HepG2 (cell line): ENCODE measurements around the gene FFAR2. TPM values are rescaled to one million over a fixed set of nuclear protein-coding genes. Genes with fewer than 3 reads are reported as not detected.
A peak's percentile ranks its signal among the peaks of the same experiment; 100 is the strongest.

Experiments
- ADNP ChIP-seq: sonication (generic); formaldehyde crosslinking; IDR thresholded peaks from 2 replicates; pipeline ENCODE4 v1.4.0; 2020; ENCODE audit warnings: missing genetic modification reagents
- ATF1 ChIP-seq: IDR thresholded peaks from 2 replicates; pipeline ENCODE4 v1.6.1; 2016; ENCODE audit warnings: mild to moderate bottlenecking, control low read depth
- FOXA3 ChIP-seq: IDR thresholded peaks from 2 replicates; pipeline ENCODE4 v1.6.1; 2016; ENCODE audit warnings: missing genetic modification reagents, missing compliant biosample characterization
- NR0B2 ChIP-seq: sonication (generic); formaldehyde crosslinking; IDR thresholded peaks from 2 replicates; pipeline ENCODE4 v1.4.0; 2020; ENCODE audit warnings: mild to moderate bottlenecking, missing genetic modification reagents
- TCF12 ChIP-seq, 2 experiments: fragments of 450-650 bp in 1 of 2; sonication (generic) in 1 of 2; formaldehyde crosslinking in 1 of 2; IDR thresholded peaks; 2 replicates each; pipeline versions ENCODE4 v1.6.1 to v1.8.0; 2017 to 2022; ENCODE audit warnings: antibody characterized with exemption in 1 of 2, mild to moderate bottlenecking in 1 of 2, missing genetic modification reagents in 1 of 2, moderate library complexity in 1 of 2
- ZFP91 ChIP-seq: sonication (generic); formaldehyde crosslinking; IDR thresholded peaks from 2 replicates; pipeline ENCODE4 v1.9.0; 2022; ENCODE audit warnings: missing genetic modification reagents, mild to moderate bottlenecking, borderline replicate concordance
- ZNF124 ChIP-seq: sonication (generic); formaldehyde crosslinking; IDR thresholded peaks from 2 replicates; pipeline ENCODE4 v1.4.0; 2020; ENCODE audit warnings: missing genetic modification reagents
- ZNF441 ChIP-seq: sonication (generic); formaldehyde crosslinking; IDR thresholded peaks from 2 replicates; pipeline ENCODE4 v1.7.0; 2021; ENCODE audit warnings: missing genetic modification reagents, borderline replicate concordance
- ZNF530 ChIP-seq: sonication (generic); formaldehyde crosslinking; IDR thresholded peaks from 2 replicates; pipeline ENCODE4 v1.5.0; 2020; ENCODE audit warnings: low read depth, mild to moderate bottlenecking, missing genetic modification reagents
- ZNF564 ChIP-seq: sonication (generic); formaldehyde crosslinking; IDR thresholded peaks from 2 replicates; pipeline ENCODE4 v1.8.1; 2023; ENCODE audit warnings: mild to moderate bottlenecking, missing genetic modification reagents
- ZNF713 ChIP-seq: sonication (generic); formaldehyde crosslinking; IDR thresholded peaks from 2 replicates; pipeline ENCODE4 v1.4.0; 2020; ENCODE audit warnings: mild to moderate bottlenecking, missing genetic modification reagents
- polyA plus RNA-seq, 8 experiments: library from polyadenylated mRNA; depleted of rRNA in 3 of 8; stranded (reverse) in 7 of 8; unstranded in 1 of 8; fragments of >200 nt; fragmentation: Illumina TruSeq in 4 of 8; extraction: Trizol in 4 of 8; gene quantifications; 2 replicates each; pipeline versions ENCODE4 v1.2.1 to v1.2.3, GENCODE V29; 2011 to 2016; ENCODE audit warnings: low read depth in 4 of 8, missing spikeins in 1 of 8, mixed read lengths in 1 of 8; ENCODE audit not compliant: insufficient read depth in 1 of 8
- total RNA-seq, 5 experiments: library from RNA; depleted of rRNA; stranded (reverse); fragments of >200 nt; fragmentation: Illumina TruSeq; extraction: Trizol; gene quantifications; 2 replicates each; pipeline ENCODE4 v1.2.3, GENCODE V29; 2016; ENCODE audit warnings: low read depth in 1 of 5
- TF ChIP-seq, protein P1 (sequence below): sonication (generic); formaldehyde crosslinking; IDR thresholded peaks from 2 replicates; pipeline ENCODE4 v1.8.1; 2023; ENCODE audit warnings: mild to moderate bottlenecking, moderate library complexity, missing genetic modification reagents
- TF ChIP-seq, protein P2 (sequence below): sonication (generic); IDR thresholded peaks from 2 replicates; pipeline ENCODE4 v1.6.1; 2016; ENCODE audit warnings: low read depth, borderline replicate concordance
- TF ChIP-seq, protein P3 (sequence below): sonication (generic); formaldehyde crosslinking; IDR thresholded peaks from 2 replicates; pipeline ENCODE4 v1.5.0; 2020; ENCODE audit warnings: missing genetic modification reagents
- TF ChIP-seq, protein P4 (sequence below): sonication (generic); formaldehyde crosslinking; IDR thresholded peaks from 2 replicates; pipeline ENCODE4 v1.5.0; 2020; ENCODE audit warnings: mild to moderate bottlenecking, missing genetic modification reagents, borderline replicate concordance

Gene FFAR2
- total and polyA plus RNA-seq, 2 of the 13 experiments (the other 11 are each of a cell fraction or from before 2014, with no cell fraction given) = 0.12 TPM; not detected in 1

- TF ChIP-seq, protein P1, sequence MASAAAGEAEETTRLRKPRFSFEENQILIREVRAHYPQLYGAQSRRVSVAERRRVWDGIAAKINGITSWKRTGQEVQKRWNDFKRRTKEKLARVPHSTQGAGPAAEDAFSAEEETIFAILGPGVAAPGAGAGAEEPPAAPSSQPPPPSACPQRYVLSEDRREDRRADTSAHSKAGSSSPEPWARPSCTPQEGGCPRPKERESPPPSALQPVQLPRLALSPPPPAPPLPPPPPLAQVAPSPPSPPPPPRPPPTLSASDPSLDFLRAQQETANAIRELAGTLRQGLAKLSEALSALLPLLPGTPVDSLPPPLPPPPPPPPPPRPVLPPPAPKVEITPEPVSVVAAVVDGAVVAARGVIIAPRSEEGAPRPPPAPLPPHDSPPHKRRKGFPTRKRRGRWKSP (CRISPR knock-in tag) = 0 out of 2 replicates have a peak, but pooled peaks have one; percentile 66
- TF ChIP-seq FOXA3 (CRISPR knock-in tag) (peak; percentile 90), ZNF530 (CRISPR knock-in tag) (no peak), ADNP (no peak), ZFP91 (CRISPR knock-in tag) (peak; percentile 42; the same call in 1 of the 2 replicates), ATF1 (CRISPR knock-in tag) (no peak), TCF12 (IDR thresholded peaks at IDR 0.05) (no peak), TCF12 (CRISPR knock-in tag; IDR thresholded peaks at IDR 0.05) (0 out of 2 replicates have a peak, but pooled peaks have one; percentile 44), NR0B2 (CRISPR knock-in tag) (no peak), ZNF564 (CRISPR knock-in tag) (peak; percentile 99), ZNF124 (CRISPR knock-in tag) (0 out of 2 replicates have a peak, but pooled peaks have one; percentile 30), ZNF713 (CRISPR knock-in tag) (no peak), ZNF441 (no peak)
- TF ChIP-seq, protein P2, sequence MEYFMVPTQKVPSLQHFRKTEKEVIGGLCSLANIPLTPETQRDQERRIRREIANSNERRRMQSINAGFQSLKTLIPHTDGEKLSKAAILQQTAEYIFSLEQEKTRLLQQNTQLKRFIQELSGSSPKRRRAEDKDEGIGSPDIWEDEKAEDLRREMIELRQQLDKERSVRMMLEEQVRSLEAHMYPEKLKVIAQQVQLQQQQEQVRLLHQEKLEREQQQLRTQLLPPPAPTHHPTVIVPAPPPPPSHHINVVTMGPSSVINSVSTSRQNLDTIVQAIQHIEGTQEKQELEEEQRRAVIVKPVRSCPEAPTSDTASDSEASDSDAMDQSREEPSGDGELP = peak; percentile 85
- TF ChIP-seq, protein P3, sequence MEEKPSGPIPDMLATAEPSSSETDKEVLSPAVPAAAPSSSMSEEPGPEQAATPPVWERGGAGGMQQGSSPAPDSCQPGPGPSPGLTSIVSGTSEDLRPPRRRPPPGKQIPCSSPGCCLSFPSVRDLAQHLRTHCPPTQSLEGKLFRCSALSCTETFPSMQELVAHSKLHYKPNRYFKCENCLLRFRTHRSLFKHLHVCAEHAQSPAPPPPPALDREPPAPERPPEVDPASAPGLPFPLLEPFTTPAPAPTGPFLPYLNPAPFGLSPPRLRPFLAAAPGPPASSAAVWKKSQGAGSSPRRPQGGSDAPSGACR = no peak
- TF ChIP-seq, protein P4, sequence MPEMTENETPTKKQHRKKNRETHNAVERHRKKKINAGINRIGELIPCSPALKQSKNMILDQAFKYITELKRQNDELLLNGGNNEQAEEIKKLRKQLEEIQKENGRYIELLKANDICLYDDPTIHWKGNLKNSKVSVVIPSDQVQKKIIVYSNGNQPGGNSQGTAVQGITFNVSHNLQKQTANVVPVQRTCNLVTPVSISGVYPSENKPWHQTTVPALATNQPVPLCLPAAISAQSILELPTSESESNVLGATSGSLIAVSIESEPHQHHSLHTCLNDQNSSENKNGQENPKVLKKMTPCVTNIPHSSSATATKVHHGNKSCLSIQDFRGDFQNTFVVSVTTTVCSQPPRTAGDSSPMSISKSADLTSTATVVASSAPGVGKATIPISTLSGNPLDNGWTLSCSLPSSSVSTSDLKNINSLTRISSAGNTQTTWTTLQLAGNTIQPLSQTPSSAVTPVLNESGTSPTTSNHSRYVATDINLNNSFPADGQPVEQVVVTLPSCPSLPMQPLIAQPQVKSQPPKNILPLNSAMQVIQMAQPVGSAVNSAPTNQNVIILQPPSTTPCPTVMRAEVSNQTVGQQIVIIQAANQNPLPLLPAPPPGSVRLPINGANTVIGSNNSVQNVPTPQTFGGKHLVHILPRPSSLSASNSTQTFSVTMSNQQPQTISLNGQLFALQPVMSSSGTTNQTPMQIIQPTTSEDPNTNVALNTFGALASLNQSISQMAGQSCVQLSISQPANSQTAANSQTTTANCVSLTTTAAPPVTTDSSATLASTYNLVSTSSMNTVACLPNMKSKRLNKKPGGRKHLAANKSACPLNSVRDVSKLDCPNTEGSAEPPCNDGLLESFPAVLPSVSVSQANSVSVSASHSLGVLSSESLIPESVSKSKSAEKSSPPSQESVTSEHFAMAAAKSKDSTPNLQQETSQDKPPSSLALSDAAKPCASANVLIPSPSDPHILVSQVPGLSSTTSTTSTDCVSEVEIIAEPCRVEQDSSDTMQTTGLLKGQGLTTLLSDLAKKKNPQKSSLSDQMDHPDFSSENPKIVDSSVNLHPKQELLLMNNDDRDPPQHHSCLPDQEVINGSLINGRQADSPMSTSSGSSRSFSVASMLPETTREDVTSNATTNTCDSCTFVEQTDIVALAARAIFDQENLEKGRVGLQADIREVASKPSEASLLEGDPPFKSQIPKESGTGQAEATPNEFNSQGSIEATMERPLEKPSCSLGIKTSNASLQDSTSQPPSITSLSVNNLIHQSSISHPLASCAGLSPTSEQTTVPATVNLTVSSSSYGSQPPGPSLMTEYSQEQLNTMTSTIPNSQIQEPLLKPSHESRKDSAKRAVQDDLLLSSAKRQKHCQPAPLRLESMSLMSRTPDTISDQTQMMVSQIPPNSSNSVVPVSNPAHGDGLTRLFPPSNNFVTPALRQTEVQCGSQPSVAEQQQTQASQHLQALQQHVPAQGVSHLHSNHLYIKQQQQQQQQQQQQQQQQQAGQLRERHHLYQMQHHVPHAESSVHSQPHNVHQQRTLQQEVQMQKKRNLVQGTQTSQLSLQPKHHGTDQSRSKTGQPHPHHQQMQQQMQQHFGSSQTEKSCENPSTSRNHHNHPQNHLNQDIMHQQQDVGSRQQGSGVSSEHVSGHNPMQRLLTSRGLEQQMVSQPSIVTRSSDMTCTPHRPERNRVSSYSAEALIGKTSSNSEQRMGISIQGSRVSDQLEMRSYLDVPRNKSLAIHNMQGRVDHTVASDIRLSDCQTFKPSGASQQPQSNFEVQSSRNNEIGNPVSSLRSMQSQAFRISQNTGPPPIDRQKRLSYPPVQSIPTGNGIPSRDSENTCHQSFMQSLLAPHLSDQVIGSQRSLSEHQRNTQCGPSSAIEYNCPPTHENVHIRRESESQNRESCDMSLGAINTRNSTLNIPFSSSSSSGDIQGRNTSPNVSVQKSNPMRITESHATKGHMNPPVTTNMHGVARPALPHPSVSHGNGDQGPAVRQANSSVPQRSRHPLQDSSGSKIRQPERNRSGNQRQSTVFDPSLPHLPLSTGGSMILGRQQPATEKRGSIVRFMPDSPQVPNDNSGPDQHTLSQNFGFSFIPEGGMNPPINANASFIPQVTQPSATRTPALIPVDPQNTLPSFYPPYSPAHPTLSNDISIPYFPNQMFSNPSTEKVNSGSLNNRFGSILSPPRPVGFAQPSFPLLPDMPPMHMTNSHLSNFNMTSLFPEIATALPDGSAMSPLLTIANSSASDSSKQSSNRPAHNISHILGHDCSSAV = 0 out of 2 replicates have a peak, but pooled peaks have one; percentile 11
Observed at GRCh38 chr19:35458731-35459391, 10.8 kb downstream of the FFAR2 start (continued).
